HG03135 (cell line): Measurements from ENCODE around the gene LDLRAD3.
"Not testable (repeated sequence)": the region's sequence is repeated elsewhere in the genome, so short reads cannot be mapped to it uniquely, and the experiment has no call there.

Experiments used
- ATAC-seq: cut with Tn5 transposase; IDR thresholded peaks from one replicate; pipeline ENCODE4 v1.9.1; 2021; ENCODE audit warnings: mild to moderate bottlenecking, moderate library complexity; ENCODE audit not compliant: unreplicated experiment

Gene LDLRAD3

GRCh38 chr11:35990816-35991215, 47.0 kb downstream of the LDLRAD3 start:
- no peak for ATAC-seq

- no peak for ATAC-seq
Measured at GRCh38 chr11:35992548-35992947, 48.7 kb downstream of the LDLRAD3 start.

GRCh38 chr11:35994421-35994820, 50.6 kb downstream of the LDLRAD3 start:
- ATAC-seq, result no peak

- ATAC-seq, result no peak
Measured at GRCh38 chr11:35995681-35996271, 51.9 kb downstream of the LDLRAD3 start.

GRCh38 chr11:35997902-35998520, 54.1 kb downstream of the LDLRAD3 start:
- no peak for ATAC-seq

GRCh38 chr11:35998634-35999033, 54.8 kb downstream of the LDLRAD3 start:
- ATAC-seq, result no peak

- ATAC-seq, result no peak
Measured at GRCh38 chr11:36000616-36001190, 56.8 kb downstream of the LDLRAD3 start.

GRCh38 chr11:36002196-36002595, 58.3 kb downstream of the LDLRAD3 start:
- no peak for ATAC-seq

GRCh38 chr11:36002796-36003195, 58.9 kb downstream of the LDLRAD3 start:
- no peak for ATAC-seq

GRCh38 chr11:36006556-36006955, 62.7 kb downstream of the LDLRAD3 start:
- no peak for ATAC-seq

- ATAC-seq, result no peak
Measured at GRCh38 chr11:36007127-36007655, 63.3 kb downstream of the LDLRAD3 start.

- no peak for ATAC-seq
Measured at GRCh38 chr11:36008584-36008983, 64.7 kb downstream of the LDLRAD3 start.

GRCh38 chr11:36009473-36009872, 65.6 kb downstream of the LDLRAD3 start:
- ATAC-seq, result no peak

- ATAC-seq, result no peak
Measured at GRCh38 chr11:36010010-36010740, 66.3 kb downstream of the LDLRAD3 start.

- no peak for ATAC-seq
Measured at GRCh38 chr11:36011574-36011973, 67.7 kb downstream of the LDLRAD3 start.

GRCh38 chr11:36012455-36012854, 68.6 kb downstream of the LDLRAD3 start:
- no peak for ATAC-seq

- ATAC-seq, result no peak
Measured at GRCh38 chr11:36012979-36013378, 69.1 kb downstream of the LDLRAD3 start.

- ATAC-seq, result not testable (repeated sequence)
Measured at GRCh38 chr11:36013446-36013845, 69.6 kb downstream of the LDLRAD3 start.

- ATAC-seq, result no peak
Measured at GRCh38 chr11:36013950-36014897, 70.4 kb downstream of the LDLRAD3 start.

GRCh38 chr11:36014898-36015665, 71.2 kb downstream of the LDLRAD3 start:
- no peak for ATAC-seq
